Fibroblast of the aortic adventitia (primary cell): ENCODE data around the gene LBX2. TPM values are rescaled to one million over a fixed set of nuclear protein-coding genes. Genes with fewer than 3 reads are reported as not detected.

Source experiments
- DNase-seq: peaks from one replicate; pipeline ENCODE4 v3.0.0-alpha.2; 2010; ENCODE audit warnings: low read depth
- H3K4me3 ChIP-seq: 2 replicates; pipeline ENCODE4 v1.5.1; 2011; ENCODE audit warnings: low read depth, mild to moderate bottlenecking, control low read depth, low read length, moderate library complexity
- total RNA-seq: library from RNA; depleted of rRNA; stranded (reverse); fragments of >200 nt; gene quantifications from 2 replicates; pipeline ENCODE4 v1.2.3, GENCODE V29; 2012; ENCODE audit warnings: low replicate concordance
- TF ChIP-seq, protein P1 (sequence below): IDR thresholded peaks from 2 replicates; pipeline ENCODE4 v1.5.1; 2011; ENCODE audit warnings: mild to moderate bottlenecking, low read length, control low read depth, inconsistent platforms; ENCODE audit not compliant: insufficient read depth

Gene LBX2
- total RNA-seq, 1 donor: 2.0 TPM

- no peak overlapping the region for H3K4me3 ChIP-seq
- DNase-seq: no peak
- TF ChIP-seq, protein P1, sequence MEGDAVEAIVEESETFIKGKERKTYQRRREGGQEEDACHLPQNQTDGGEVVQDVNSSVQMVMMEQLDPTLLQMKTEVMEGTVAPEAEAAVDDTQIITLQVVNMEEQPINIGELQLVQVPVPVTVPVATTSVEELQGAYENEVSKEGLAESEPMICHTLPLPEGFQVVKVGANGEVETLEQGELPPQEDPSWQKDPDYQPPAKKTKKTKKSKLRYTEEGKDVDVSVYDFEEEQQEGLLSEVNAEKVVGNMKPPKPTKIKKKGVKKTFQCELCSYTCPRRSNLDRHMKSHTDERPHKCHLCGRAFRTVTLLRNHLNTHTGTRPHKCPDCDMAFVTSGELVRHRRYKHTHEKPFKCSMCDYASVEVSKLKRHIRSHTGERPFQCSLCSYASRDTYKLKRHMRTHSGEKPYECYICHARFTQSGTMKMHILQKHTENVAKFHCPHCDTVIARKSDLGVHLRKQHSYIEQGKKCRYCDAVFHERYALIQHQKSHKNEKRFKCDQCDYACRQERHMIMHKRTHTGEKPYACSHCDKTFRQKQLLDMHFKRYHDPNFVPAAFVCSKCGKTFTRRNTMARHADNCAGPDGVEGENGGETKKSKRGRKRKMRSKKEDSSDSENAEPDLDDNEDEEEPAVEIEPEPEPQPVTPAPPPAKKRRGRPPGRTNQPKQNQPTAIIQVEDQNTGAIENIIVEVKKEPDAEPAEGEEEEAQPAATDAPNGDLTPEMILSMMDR: no peak
These were observed 27.3 kb upstream of the LBX2 start for GRCh38 chr2:74526649-74527230.

DNA sequence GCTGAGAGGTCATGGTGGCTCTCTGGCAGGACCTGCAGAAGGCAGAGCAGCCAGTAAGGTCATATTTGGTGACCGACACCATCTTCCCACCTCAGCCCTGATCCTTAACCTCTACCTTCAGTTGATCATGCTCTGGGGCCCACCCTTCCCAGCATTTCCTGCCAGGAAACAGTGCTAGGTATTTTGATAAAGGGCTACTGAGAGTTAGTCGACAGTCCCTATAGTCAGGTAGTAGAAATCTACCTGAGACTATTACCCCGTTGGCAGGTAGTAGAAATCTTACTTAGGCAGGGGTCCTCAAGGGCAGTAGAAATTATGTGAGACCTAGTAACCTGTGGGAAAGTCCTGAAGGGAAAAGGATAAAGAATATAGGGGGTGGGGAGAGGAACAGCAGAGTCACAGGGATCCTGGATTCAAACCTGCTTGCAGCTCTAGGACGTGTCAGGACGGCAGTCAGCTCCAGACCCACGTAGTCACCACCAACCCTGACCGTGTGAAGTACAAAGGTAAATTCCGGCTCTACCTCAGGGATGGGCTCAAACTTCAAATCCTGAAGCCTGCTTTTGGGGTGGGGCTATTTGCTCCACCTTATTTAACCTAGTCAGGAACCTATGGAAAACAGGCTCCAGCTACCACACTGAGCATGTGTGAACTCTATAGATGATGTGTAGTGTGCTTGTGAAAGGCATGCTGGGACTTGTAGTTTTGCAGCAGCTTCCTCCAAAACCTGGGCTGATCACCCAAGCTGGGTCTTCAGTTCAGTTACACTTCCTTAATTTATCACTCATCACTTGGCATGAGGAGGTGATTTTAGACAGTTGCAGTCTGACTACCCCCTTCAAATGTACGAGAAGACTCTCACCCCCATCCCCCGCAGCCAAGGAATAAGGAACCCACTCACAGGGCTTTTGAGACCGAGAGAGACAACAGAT lies 26.6 kb upstream of the LBX2 start, which contains the start of gene DQX1:
TSS of gene DQX1 (minus strand) at position 515 of the 932 bp plus-strand sequence. CDS start at position 13, 502 bp downstream.
- H3K4me3 ChIP-seq: no peak within 1 kb of the TSS
- TF ChIP-seq, protein P1: no peak
- no peak for DNase-seq

GRCh38 chr2:74524955-74525716 lies 25.7 kb upstream of the LBX2 start:
- H3K4me3 ChIP-seq: no peak overlapping the region
- DNase-seq: no peak
- TF ChIP-seq, protein P1: no peak

GRCh38 chr2:74524005-74524404 lies 24.6 kb upstream of the LBX2 start:
- H3K4me3 ChIP-seq: no peak overlapping the region
- no peak for DNase-seq
- TF ChIP-seq, protein P1: no peak

DNA sequence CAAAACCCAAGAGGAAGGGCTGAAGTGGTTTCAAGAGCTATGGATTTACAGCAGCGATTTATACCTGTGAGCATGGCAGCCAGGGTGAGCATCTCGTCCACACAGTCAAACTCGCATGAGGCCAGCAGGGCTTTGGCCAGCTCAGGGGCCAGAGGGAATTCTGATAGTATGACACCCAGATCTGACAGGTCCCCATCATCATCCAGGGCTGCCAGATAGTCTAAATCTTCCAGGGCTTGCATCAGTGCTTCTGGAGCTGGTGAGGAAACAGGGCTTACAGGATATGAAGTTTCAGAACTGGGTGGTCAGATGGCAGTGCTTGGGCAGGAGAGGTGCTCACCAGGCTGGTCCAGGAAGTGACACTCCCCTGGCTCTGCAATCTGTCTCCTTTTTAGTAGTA lies 23.1 kb upstream of the LBX2 start:
- TF ChIP-seq, protein P1: no peak
- H3K4me3 ChIP-seq: no peak overlapping the region
- DNase-seq: no peak

DNA sequence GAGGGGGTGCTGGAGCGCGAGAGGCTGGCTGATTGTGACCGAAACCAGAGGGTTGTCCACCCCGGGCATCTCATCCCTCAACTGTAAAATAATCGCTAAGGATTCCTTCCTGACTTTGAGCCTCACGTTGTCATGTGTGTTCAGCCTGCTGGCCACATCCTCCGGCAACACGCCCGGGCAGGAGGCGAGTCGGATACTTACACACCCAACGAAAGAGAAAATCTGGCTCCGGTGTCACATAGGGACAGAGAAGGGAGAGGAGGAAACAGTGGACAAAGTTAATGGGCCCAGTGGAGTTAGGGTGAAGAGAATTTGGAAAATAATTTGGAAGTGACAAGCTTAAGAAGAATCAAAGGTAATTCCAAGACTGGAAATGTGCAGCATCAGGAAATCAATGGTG lies 17.2 kb upstream of the LBX2 start:
- no peak for DNase-seq
- TF ChIP-seq, protein P1: no peak
- no peak overlapping the region for H3K4me3 ChIP-seq
